Loucy (cell line): ENCODE data around the gene CASZ1.

Experiments
- EZH2phosphoT487 ChIP-seq: fragments of 200-600 bp; IDR thresholded peaks from 2 replicates; pipeline ENCODE4 v1.6.1; 2018; ENCODE audit warnings: antibody characterized with exemption, mild to moderate bottlenecking, moderate library complexity, borderline replicate concordance
- TF ChIP-seq, protein P1 (sequence below): fragments of 200-600 bp; sonication (generic); conservative IDR thresholded peaks from 2 replicates; pipeline ENCODE4 v1.5.1; 2014; ENCODE audit warnings: mild to moderate bottlenecking, antibody characterized with exemption, low read length

DNA sequence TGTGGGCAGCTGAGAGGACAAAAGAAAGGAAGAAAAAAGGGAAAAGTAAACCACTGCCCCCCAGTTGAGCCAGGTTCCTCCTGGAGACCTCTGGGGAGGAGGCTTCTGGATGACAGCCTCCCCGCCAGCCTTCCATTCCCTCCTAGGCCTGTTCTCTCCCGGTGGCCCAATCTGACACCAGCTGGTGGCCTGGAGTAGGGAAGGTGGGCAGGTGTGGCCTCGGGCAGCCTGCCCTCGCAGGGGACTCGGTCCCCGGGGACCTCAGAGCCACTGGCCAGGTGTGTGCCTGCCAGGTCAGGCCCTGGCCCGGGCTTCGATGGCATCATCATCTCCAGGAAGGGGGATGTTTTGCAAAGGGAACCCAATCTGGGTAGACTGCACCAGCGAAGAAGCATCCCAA is 159.0 kb downstream of the CASZ1 start:
- TF ChIP-seq, protein P1, sequence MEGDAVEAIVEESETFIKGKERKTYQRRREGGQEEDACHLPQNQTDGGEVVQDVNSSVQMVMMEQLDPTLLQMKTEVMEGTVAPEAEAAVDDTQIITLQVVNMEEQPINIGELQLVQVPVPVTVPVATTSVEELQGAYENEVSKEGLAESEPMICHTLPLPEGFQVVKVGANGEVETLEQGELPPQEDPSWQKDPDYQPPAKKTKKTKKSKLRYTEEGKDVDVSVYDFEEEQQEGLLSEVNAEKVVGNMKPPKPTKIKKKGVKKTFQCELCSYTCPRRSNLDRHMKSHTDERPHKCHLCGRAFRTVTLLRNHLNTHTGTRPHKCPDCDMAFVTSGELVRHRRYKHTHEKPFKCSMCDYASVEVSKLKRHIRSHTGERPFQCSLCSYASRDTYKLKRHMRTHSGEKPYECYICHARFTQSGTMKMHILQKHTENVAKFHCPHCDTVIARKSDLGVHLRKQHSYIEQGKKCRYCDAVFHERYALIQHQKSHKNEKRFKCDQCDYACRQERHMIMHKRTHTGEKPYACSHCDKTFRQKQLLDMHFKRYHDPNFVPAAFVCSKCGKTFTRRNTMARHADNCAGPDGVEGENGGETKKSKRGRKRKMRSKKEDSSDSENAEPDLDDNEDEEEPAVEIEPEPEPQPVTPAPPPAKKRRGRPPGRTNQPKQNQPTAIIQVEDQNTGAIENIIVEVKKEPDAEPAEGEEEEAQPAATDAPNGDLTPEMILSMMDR: no peak
- no peak for TF ChIP-seq EZH2phosphoT487
